Lower leg skin (tissue), 4 donors: ENCODE measurements around the gene ZNF394. TPM values are rescaled to one million over a fixed set of nuclear protein-coding genes. Genes with fewer than 3 reads are reported as not detected.
"Not testable (repeated sequence)": the region's sequence is repeated elsewhere in the genome, so short reads cannot be mapped to it uniquely, and the experiment has no call there.

Experiments used
- DNase-seq, 2 donors: peaks; one replicate each; pipeline ENCODE4 v3.0.0-alpha.2; 2019; ENCODE audit warnings: low spot score in 2 of 2
- H3K4me3 ChIP-seq: fragments of 200-600 bp; sonication (generic); 2 replicates; pipeline ENCODE4 v1.5.1; 2017; ENCODE audit warnings: mild to moderate bottlenecking, low read depth; ENCODE audit not compliant: poor library complexity, severe bottlenecking
- CTCF ChIP-seq, 3 donors: fragments of 450-650 bp; IDR thresholded peaks; one replicate each; pipeline ENCODE4 v1.5.1; 2016; ENCODE audit warnings: antibody characterized with exemption in 3 of 3, mild to moderate bottlenecking in 3 of 3, moderate library complexity in 2 of 3
- POLR2A ChIP-seq, 2 donors: fragments of 450-650 bp; IDR thresholded peaks; one replicate each; pipeline ENCODE4 v1.6.1; 2016 to 2017; ENCODE audit warnings: antibody characterized with exemption in 2 of 2, mild to moderate bottlenecking in 1 of 2, moderate library complexity in 1 of 2
- WGBS, 2 donors: methylation state at CpG; one replicate each; pipeline ENCODE4 v1.1.5; 2018; 5-methylcytosine and 5-hydroxymethylcytosine counted together
- intact Hi-C: fragments of 100-400 bp; cut with DNase I; formaldehyde crosslinking; loops from one replicate; pipeline ENCODE4 v1.15.0; 2023; ENCODE audit warnings: low total_unique reads
- total RNA-seq, 4 donors: library from RNA; depleted of rRNA; stranded (reverse); fragments of >200 nt; gene quantifications; one replicate each; pipeline ENCODE4 v1.1.0, GENCODE V29; 2016

Gene ZNF394
- total RNA-seq = 10 to 100 TPM; 26.2 to 55.0 (median 40.5) TPM

DNA sequence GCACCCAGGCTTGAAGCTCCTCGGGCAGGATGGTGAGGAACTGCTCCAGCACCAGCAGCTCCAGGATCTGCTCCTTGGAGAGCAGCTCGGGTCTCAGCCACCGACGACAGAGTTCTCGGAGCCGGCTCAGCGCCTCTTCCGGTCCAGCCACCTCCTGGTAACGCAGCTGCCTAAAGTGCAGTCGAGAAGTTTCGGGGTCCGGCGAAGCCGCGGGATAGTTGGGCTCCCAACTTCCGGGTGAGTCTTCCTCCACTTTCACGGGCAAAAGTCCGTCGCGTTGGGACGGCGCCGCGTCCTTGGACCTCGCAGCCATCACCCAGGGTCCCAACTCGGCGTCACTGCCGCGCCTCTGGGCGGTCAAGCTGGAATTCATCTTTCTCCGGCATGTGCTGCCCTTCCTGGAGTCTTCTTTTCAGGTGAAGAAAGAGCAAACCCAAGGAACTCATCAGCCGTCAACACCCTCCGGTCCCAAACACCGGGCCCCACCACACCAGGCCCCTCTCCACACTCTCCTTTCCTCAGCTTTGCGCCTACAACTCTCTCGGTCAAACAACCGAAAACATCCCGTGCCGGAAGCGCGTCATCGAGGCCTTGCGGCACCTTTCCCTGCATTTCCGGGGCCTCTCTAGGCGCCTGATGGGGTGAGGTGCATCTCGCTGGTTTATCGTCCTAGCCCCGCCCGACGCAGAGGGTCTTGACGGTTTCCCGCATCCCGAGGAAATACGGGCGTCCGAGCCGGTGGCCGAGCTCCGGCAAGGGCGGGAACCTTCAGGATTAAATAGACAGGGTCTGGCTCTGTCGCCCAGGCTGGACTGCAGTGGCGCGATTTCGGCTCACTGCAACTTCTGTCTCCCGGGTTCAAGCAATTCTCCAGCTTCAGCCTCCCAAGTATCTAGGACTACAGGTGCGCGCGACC is at the start of gene ZNF394:
TSS of gene ZNF394 (minus strand) at position 561 of the 916 bp plus-strand sequence. CDS start at position 373, 188 bp downstream.
- H3K4me3 ChIP-seq = peak within 1 kb of the TSS; percentile 98
- WGBS, 2 donors = 0 to 1% methylated on average over 51 to 57 of the region's 68 CpGs
- intact Hi-C loops = no loop called here
- TF ChIP-seq CTCF (IDR thresholded peaks at IDR 0.05) (no peak), POLR2A (IDR thresholded peaks at IDR 0.05) (peak in 1 of 2 donors; percentile 49)
- peak; percentile 90 to 98 for DNase-seq

GRCh38 chr7:99549545-99549944 is 49.5 kb upstream of the ZNF394 start:
- H3K4me3 ChIP-seq, DNase-seq, intact Hi-C loops: not testable (repeated sequence)
- 86 to 100% methylated on average over 1 to 2 of the region's 2 CpGs for WGBS, 2 donors

DNA sequence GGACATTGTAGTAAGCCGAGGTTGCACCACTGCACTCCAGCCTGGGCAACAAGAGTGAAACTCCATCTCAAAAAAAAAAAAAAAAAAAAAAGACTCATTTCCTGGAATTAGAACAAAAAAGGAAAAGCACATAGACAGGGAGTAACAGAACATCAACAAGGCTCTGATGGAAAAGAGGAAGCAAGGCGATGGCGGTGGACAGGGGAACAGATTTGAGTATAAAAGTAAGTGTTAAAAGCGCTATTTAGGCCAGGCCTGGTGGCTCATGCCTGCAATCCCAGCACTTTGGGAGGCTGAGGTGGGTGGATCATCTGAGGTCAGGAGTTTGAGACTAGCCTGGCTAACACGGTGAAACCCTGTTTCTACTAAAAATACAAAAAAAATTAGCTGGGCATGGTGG is 45.2 kb upstream of the ZNF394 start:
- WGBS, 2 donors = 92 to 95% methylated on average over 5 of the region's 5 CpGs
- DNase-seq, H3K4me3 ChIP-seq, intact Hi-C loops: not testable (repeated sequence)

- intact Hi-C loops = no loop called here
- H3K4me3 ChIP-seq = no peak overlapping the region
- DNase-seq = no peak
- WGBS, 2 donors = 91 to 96% methylated on average over 6 of the region's 6 CpGs
- TF ChIP-seq CTCF (IDR thresholded peaks at IDR 0.05) = no peak
- TF ChIP-seq POLR2A (IDR thresholded peaks at IDR 0.05) = no peak
Measured at GRCh38 chr7:99543916-99544315, 43.8 kb upstream of the ZNF394 start.

DNA sequence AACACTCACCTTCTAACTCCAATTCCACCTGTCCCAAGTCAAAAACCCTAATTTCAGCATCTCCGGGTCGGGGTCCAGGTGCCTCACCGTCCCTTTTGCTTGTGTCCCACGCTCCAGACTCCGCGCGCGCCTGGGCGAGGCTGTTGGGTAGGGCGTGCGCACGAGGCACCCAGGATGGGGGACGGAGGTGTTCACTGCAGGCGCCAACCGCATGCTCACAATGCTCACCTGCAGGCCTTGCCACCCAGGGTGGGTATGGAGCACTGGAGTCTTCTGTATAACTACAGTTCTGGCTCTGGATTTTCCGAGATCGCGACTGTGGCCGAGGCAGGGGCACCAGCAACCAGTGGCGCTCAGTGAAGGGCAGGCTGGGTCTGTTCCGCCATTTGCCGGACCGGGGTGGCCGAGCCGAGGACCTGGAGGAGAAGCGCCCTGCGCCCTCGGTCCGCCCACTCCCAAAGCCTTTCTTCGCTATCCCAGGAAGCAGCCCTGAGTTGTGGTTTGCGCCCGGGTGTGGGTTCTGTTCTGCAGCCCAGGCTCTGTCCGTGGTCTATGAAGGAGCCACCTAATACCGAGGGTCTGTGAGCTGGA is 43.1 kb upstream of the ZNF394 start:
- intact Hi-C loops = no loop called here
- no peak for TF ChIP-seq POLR2A (IDR thresholded peaks at IDR 0.05)
- DNase-seq = no peak
- WGBS, 2 donors = 90 to 96% methylated on average over 23 to 30 of the region's 34 CpGs
- no peak overlapping the region for H3K4me3 ChIP-seq

DNA sequence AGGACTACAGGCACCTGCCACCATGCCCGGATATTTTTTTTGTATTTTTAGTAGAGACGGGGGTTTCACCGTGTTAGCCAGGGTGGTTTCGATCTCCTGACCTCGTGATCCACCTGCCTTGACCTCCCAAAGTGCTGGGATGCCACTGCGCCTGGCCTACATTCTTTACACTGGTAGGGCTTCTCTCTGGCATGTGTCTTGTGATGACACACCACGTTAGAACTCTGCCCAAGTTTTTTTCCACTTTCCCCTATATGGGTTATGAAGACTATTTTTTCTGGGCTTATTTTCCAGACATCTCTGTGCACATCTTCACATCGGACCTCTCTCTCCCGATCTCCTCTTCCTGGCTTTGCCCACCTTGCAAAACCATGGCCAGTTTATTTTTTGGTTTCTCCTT is 41.1 kb upstream of the ZNF394 start:
- TF ChIP-seq POLR2A (IDR thresholded peaks at IDR 0.05) (no peak), CTCF (IDR thresholded peaks at IDR 0.05) (no peak)
- 91 to 93% methylated on average over 9 of the region's 9 CpGs for WGBS, 2 donors
- no peak for DNase-seq
- intact Hi-C loops = no loop called here
- no peak overlapping the region for H3K4me3 ChIP-seq

DNA sequence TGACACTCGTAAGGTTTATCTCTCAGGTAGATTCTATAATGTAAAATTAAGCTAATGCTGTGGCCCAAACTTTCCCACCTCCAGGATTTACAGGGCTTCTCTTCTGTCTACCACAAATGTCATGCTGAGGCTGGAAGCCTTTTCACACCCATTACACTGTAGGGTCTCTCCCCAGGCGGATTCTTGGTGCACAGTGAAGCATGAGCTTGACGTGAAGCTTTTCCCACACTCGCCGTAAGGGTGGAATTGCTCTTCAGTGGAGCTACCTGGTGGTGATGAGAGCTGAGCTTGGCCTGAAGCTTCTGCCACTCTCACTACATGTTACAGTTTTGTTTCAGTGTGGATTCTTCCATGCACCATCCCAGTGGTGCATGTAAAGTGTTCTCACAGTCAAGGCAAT is 40.5 kb upstream of the ZNF394 start:
- WGBS, 2 donors = 92 to 96% methylated on average over 5 of the region's 5 CpGs

More for the DNA sequence above, 40.5 kb upstream of the ZNF394 start:
- TF ChIP-seq POLR2A (IDR thresholded peaks at IDR 0.05) (no peak), CTCF (IDR thresholded peaks at IDR 0.05) (no peak)
- intact Hi-C loops = no loop called here
- no peak for DNase-seq
- H3K4me3 ChIP-seq = no peak overlapping the region
